NCI-H2227 treated with DMSO at 0.1 percent for 48 hours (cell line): ENCODE results near the gene SYAP1.
"Not testable (repeated sequence)": the region's sequence is repeated elsewhere in the genome, so short reads cannot be mapped to it uniquely, and the experiment has no call there.

Source experiments
- DNase-seq: peaks from one replicate; lab custom pipeline; 2025; lab: John Stamatoyannopoulos, UW

The SYAP1 gene

GRCh38 chrX:16725072-16725471 is 5.7 kb downstream of the SYAP1 start:
- no peak for DNase-seq

- DNase-seq = not testable (repeated sequence)
These were observed 7.1 kb downstream of the SYAP1 start for GRCh38 chrX:16726347-16726988.

DNA sequence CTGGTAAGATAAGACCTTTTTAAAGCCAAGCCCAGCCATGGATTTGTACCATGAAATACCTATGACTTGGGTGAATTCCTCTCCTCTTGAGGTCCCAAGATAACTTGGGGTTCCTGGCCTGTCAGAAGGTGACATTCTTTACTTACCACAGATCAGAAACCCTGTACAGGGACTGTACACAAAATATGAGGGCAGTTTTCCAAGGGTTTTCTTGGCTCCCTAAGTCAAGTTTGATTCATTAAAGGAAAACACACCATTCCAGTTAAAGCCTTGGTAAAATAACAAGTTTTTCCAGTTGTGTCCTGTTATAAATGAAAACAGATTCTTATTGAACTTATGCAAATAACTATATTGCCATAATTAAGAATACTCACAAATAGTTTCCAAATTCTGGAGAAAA is 8.2 kb downstream of the SYAP1 start:
- DNase-seq = no peak

- no peak for DNase-seq
These were observed 11.0 kb downstream of the SYAP1 start for GRCh38 chrX:16730450-16730849.

- no peak for DNase-seq
These were observed 13.6 kb downstream of the SYAP1 start for GRCh38 chrX:16733013-16733412.

GRCh38 chrX:16737024-16737423 is 17.6 kb downstream of the SYAP1 start:
- DNase-seq = no peak

DNA sequence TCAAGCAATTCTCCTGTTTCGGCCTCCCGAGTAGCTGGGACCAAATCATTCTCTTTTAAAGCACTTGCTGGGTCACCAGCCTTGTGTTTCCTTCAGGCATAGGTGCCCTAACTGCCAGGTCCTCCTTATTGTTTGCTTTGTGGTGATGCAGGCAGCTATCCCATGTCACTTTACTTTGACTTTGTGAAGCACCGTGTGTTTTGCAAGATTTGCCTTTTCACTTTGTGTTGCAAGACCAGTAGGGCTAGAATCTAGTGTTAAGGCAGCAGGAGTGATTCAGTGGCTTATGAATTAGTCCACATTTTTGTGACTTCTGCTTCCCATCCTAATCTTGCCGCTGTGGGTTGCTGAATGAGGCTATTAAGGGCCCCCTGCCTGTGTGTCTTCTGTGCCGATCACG is 20.2 kb downstream of the SYAP1 start:
- no peak for DNase-seq

GRCh38 chrX:16743604-16744325 is 24.4 kb downstream of the SYAP1 start:
- DNase-seq = no peak

- no peak for DNase-seq
These were observed 25.7 kb downstream of the SYAP1 start for GRCh38 chrX:16745102-16745501.

- peak; percentile 47 for DNase-seq
These were observed 26.2 kb downstream of the SYAP1 start for GRCh38 chrX:16745659-16746058.

DNA sequence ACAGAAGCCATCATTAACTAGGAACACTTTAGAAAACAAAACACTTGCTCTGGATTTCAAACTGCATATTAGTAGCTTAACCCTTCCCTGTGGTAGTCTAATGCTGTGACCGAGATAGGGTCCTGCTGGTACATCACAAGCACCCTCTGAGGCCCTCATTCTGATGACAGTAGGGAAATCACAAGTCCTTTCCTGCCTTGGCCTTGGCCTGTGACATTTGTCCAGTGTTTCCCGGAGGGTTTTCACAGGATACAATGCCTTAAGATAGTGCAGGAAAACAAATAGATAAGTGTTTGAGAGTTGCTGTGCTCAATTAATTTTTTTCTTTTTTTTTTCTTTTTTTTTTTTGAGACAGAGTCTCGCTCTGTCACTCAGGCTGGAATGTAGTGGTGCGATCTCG is 29.0 kb downstream of the SYAP1 start:
- DNase-seq = no peak

DNA sequence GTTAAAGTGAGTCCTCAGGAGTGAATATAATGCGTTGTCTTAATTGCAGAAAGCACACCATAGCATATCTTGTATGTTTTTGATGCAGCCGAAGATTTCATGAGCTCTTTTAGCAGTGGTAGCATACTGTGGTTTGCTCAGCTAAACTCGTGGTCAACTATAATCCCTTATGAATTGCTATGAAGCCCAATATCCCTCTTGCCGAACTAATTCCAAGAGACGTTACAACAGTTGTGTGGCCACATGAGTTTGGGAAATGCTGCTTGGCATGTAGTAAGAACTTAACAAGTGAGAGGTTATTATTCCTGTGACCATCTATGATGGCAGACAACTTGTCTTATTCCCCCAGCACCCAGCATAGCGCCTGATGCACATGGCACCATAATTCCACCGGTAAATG is 30.7 kb downstream of the SYAP1 start:
- DNase-seq = no peak

- DNase-seq = no peak
These were observed 34.6 kb downstream of the SYAP1 start for GRCh38 chrX:16754019-16754418.

- peak; percentile 57 for DNase-seq
These were observed 37.3 kb downstream of the SYAP1 start for GRCh38 chrX:16756724-16757123.

DNA sequence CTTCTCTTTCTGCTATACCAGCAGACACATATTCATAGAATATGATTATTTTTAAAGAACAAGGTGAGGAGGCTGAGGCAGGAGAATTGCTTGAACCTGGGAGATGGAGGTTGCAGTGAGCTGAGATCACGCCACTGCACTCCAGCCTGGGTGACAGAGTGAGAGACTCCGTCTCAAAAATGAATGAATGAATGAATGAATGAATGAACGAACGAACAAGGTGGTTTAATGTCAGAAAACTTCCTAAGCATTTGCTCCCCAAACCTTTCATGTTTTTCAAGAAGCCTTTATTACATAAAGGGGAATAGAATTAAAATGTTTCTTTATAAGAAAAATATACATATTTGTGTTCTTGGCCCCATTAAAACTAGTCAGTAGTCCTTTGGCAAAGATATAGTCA is 42.1 kb downstream of the SYAP1 start:
- not testable (repeated sequence) for DNase-seq

DNA sequence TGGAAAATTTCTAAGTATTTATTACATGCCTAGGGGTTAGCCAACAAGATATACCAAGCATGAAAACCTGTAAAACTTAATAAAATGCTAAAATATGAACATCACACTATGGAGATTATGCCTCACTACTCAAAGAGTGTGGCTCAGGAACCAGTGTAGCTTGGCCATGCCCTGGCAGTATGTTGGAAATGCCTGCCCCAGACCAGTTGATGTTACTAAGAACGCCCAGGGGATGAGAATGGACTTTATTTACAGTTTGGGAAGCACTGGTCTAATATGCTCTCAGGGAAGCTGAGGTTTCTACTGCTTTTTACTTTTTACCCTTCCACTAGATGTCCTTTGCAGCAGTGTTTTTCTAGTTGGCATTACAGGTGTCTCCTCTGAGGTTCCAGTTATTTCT is 43.2 kb downstream of the SYAP1 start:
- no peak for DNase-seq

- DNase-seq = peak; percentile 91
These were observed 46.2 kb downstream of the SYAP1 start for GRCh38 chrX:16765594-16765993.

- no peak for DNase-seq
These were observed 51.6 kb downstream of the SYAP1 start for GRCh38 chrX:16770970-16771482.

DNA sequence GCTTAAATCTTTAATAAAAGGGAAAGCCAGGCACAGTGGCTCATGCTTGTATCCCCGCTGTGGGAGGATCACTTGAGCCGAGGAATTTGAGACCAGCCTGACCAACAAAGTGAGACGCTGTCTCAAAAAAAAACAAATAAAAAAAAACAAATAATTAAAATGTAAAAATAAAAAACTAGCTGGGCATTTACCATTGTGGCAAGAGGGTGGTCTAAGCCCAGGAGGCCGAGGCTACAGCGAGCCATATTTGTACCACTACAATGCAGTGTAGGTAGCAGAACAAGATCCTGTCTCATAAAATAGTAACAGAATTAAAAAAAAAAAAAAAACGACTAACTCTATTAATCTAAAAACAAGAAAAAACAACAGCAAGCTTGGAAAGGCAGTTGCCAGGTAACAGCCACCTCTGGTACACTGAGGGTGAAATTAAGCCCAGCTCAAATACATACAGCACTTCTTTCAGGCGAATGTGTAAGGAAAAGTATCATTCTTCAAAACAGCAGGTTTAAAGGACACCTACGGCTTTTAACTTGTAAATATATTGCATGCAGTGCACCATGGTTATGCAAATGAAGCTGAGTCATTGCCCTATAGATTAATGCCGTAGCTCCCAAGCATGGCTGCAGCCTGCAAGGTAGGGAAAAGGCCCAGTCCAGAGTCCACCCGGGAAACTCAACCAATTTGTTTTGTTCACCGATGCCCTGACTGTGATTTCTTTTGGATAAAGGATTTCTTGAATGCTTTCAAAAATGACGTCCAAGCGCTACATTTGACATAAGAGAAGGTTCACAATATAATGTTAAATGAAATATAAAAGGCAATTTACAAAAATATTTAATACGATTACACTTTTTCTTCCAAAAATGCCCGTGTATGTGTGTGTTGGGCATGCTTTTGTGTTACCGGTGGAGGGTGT is 52.3 kb downstream of the SYAP1 start:
- peak; percentile 94 for DNase-seq

DNA sequence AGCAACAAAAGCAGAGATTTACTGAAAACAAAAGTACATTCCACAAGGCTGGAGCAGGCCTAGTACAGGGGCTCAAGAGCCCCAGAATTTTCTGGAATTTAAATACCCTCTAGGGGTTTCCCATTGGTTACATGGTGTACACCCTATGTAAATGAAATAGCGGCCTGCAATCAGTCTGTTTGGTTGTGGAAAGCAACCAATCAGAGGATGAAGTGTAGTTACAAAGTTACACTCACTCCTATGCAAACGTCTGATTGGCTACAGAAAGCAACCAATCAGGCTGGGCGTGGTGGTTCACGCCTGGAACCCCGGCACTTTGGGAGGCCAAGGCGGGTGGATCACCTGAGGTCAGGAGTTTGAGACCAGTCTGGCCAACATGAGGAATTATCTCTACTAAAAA is 53.0 kb downstream of the SYAP1 start:
- no peak for DNase-seq

DNA sequence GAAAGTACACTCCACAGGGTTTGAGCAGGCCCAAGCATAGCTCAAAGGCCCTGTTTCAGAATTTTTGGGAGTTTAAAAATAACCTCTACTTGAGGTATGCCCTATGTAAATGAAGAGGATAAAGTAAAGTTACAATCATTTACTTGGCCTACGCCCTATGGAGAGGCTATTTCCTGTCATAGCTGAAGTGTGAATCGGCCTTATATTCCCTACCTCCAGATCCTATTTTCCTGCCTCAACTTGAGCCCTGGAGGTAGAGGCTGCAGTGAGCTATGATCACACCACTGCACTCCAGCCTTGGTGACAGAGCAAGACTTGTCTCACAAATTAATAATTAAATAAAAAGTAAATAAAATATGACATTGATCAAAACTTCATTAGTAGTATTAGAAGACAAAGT is 55.3 kb downstream of the SYAP1 start:
- DNase-seq = no peak

GRCh38 chrX:16778545-16778944 is 59.1 kb downstream of the SYAP1 start:
- DNase-seq = no peak

- no peak for DNase-seq
These were observed 59.6 kb downstream of the SYAP1 start for GRCh38 chrX:16778993-16779392.
